ENCODE measurements around the gene MPHOSPH10.
A peak's percentile ranks its signal among the peaks of the same experiment; 100 is the strongest.
"Not testable (repeated sequence)": the region's sequence is repeated elsewhere in the genome, so short reads cannot be mapped to it uniquely, and the experiment has no call there.

Gene MPHOSPH10

GRCh38 chr2:71178836-71179235 is 48.4 kb downstream of the MPHOSPH10 start:
- not testable (repeated sequence) for DNase-seq

- no peak for DNase-seq
Measured at GRCh38 chr2:71181316-71181715, 50.9 kb downstream of the MPHOSPH10 start.

DNA sequence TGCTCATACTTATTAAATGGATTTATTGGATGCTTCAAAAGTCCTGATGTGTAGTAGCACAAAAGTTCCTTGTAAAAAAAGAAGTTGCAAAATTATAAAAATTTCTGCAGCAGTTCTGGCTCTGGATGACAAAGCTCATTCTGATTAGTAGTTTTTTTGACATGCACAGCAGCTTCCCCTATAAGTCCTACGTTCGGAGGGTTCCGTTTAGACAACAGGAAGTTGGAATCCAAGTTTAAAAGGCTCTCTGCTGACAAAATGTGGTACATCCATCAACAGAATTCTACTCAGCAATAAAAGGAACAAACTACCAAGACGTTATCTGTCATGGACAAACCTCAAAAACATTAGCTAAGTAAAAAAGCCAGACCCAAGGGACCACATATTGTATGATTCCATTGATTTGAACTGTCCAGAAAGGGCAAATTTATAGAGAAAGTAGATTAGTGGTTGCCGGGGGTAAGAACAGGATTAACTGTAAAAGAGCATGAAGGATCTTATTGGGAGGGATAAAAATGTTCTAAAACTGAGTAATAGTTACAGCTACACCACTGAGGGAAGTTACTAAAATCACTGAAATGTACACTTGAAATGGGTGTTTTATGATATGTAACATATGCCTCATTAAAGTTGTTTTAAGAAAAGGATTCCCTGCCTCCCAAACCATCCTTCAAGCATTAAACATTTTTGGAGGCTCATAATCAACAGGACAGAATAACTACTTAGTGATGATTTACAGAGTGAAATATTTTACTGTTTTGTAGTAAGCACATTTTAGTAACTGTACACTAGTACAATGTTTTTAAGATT is 53.1 kb downstream of the MPHOSPH10 start:
- not testable (repeated sequence) for DNase-seq

GRCh38 chr2:71186973-71187372 is 56.5 kb downstream of the MPHOSPH10 start:
- no peak for DNase-seq

- no peak for DNase-seq
Measured at GRCh38 chr2:71187589-71187988, 57.2 kb downstream of the MPHOSPH10 start.

DNA sequence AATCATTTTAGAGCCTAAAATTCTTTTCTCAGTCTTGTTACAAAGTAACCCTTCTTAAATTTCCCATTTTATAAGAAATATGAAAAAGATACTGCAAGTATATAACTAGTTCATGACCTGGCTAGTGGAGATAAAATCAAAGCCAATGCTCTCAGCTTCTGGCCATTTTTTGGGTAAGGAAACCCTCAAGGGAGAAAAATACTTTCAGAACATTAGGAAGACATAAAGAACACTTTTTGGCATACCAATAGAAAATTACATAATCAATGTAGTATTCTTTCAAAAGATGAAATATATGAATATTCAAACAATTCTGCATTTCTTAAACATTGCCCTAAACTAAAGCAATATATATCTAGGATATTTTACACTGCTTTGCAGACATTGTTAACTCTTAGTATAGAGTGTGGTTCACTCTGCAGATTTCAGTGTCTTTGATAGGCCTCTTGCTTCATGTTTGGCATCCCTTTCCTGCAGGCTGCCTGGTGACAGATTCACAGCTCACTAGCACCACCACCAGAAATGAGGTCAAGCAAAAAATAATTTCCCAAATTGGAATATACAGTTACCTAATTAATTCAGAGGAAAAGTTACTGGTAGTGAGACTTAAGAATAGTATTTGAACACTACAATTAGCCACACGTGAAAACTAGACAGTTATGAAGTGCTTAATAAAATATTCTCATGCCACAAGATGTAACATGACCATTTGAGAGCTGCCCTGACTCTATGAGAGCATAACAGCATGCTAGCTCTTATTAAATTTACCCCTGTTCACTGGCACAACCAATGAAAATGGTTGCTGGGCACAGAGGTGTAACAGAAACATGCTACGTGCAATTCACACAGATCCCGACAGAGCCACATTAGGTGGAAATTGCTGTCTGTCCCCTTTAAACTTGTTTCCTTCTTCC is 60.5 kb downstream of the MPHOSPH10 start:
- peak; percentile 18 for DNase-seq

GRCh38 chr2:71191570-71191943 is 61.1 kb downstream of the MPHOSPH10 start:
- no peak for DNase-seq
